H1 (cell line): Measurements from ENCODE around the gene KIDINS220. TPM values are rescaled to one million over a fixed set of nuclear protein-coding genes. Genes with fewer than 3 reads are reported as not detected.

Experiments
- CTCF ChIA-PET: fragments of 300-600 bp; sonication (Branson Sonifier 250); formaldehyde crosslinking; loops from one replicate; lab custom pipeline; 2021; ENCODE audit not compliant: partially characterized antibody; lab: Charles Lee
- POLR2A ChIA-PET: fragments of 300-600 bp; sonication (Branson Sonifier 250); formaldehyde crosslinking; loops from one replicate; lab custom pipeline; 2021; ENCODE audit warnings: inconsistent platforms; ENCODE audit not compliant: partially characterized antibody; lab: Charles Lee
- DNase-seq, 2 experiments: peaks; one replicate each; pipeline versions ENCODE4 v3.0.0 to v3.0.0-alpha.2; 2010 to 2022; ENCODE audit warnings: low spot score in 2 of 2, low read depth in 1 of 2, mixed read lengths in 1 of 2
- FAIRE-seq: peaks from 2 replicates; lab custom pipeline; 2011; peaks lifted over from hg19 to GRCh38; lab: Jason Lieb, UNC
- H2AFZ ChIP-seq: 2 replicates; pipeline ENCODE4 v1.8.1; 2012; ENCODE audit warnings: low read length, inconsistent platforms
- H2AK5ac ChIP-seq: 2 replicates; pipeline ENCODE4 v1.6.1; 2013; ENCODE audit warnings: low read depth, low read length
- H2BK120ac ChIP-seq: replicated peaks from 2 replicates; pipeline ENCODE3; 2013; ENCODE audit warnings: low read depth, low read length, inconsistent platforms
- H2BK12ac ChIP-seq: 2 replicates; pipeline ENCODE4 v1.6.1; 2013; ENCODE audit warnings: low read depth, low read length
- H2BK15ac ChIP-seq: 2 replicates; pipeline ENCODE4 v1.6.1; 2013; ENCODE audit warnings: low read length
- H2BK20ac ChIP-seq: 2 replicates; pipeline ENCODE4 v1.6.1; 2013; ENCODE audit warnings: low read length
- H2BK5ac ChIP-seq: 2 replicates; pipeline ENCODE4 v1.6.1; 2013; ENCODE audit warnings: low read depth, low read length
- H3K14ac ChIP-seq: 2 replicates; pipeline ENCODE4 v1.6.1; 2013; ENCODE audit warnings: inconsistent platforms; ENCODE audit not compliant: insufficient read length
- H3K18ac ChIP-seq: 2 replicates; pipeline ENCODE4 v1.6.1; 2013; ENCODE audit warnings: low read length; ENCODE audit errors: extremely low read depth
- H3K23ac ChIP-seq: 2 replicates; pipeline ENCODE4 v1.6.1; 2013; ENCODE audit warnings: inconsistent platforms; ENCODE audit not compliant: insufficient read length
- H3K23me2 ChIP-seq: 2 replicates; pipeline ENCODE4 v1.6.1; 2013; ENCODE audit warnings: low read depth, low read length
- H3K27ac ChIP-seq: 2 replicates; pipeline ENCODE4 v1.6.1; 2011; ENCODE audit warnings: low read depth, low read length, inconsistent platforms
- H3K27me3 ChIP-seq, 4 experiments: replicated peaks in 1 of 4; 1 replicate in 1 of 4; 2 replicates in 3 of 4; pipeline versions ENCODE4 v1.6.1 to v1.8.1; 2011 to 2013; ENCODE audit warnings: low read length in 3 of 4, mild to moderate bottlenecking in 3 of 4, inconsistent platforms in 2 of 4, mixed read lengths in 2 of 4, moderate library complexity in 1 of 4; ENCODE audit not compliant: control insufficient read depth in 3 of 4, insufficient read depth in 3 of 4; ENCODE audit errors: extremely low read depth in 1 of 4
- H3K36me3 ChIP-seq, 4 experiments: 2 replicates each; pipeline versions ENCODE4 v1.6.1 to v1.8.1; 2011 to 2013; ENCODE audit warnings: mild to moderate bottlenecking in 4 of 4, low read length in 3 of 4, moderate library complexity in 2 of 4, control low read depth in 1 of 4, inconsistent platforms in 1 of 4; ENCODE audit not compliant: insufficient read depth in 4 of 4, control insufficient read depth in 2 of 4
- H3K4ac ChIP-seq: replicated peaks from 2 replicates; pipeline ENCODE3; 2013; ENCODE audit warnings: low read length, low read depth, mixed read lengths, inconsistent platforms; ENCODE audit not compliant: insufficient read length
- H3K4me1 ChIP-seq, 4 experiments: replicated peaks in 1 of 4; 1 replicate in 1 of 4; 2 replicates in 3 of 4; pipeline versions ENCODE4 v1.6.1 to v1.8.1; 2011 to 2013; ENCODE audit warnings: low read length in 3 of 4, inconsistent platforms in 2 of 4, mixed read lengths in 1 of 4; ENCODE audit not compliant: insufficient read depth in 4 of 4, control insufficient read depth in 3 of 4
- H3K4me2 ChIP-seq, 2 experiments: 2 replicates each; pipeline versions ENCODE4 v1.6.1 to v1.8.1; 2011 to 2013; ENCODE audit warnings: low read depth in 2 of 2, low read length in 2 of 2, control low read depth in 1 of 2, inconsistent platforms in 1 of 2, mild to moderate bottlenecking in 1 of 2; ENCODE audit not compliant: insufficient read depth in 1 of 2
- H3K4me3 ChIP-seq, 4 experiments: fragments of 200-600, 300-600 bp in 1 of 4; sonication (generic), shearing (Covaris generic), sonication (Bioruptor Twin) in 1 of 4; 2 replicates each; pipeline versions ENCODE4 v1.5.1 to v1.8.1; 2011 to 2016; ENCODE audit warnings: low read length in 4 of 4, low read depth in 3 of 4, control low read depth in 2 of 4, inconsistent platforms in 2 of 4, mild to moderate bottlenecking in 2 of 4, mixed read lengths in 1 of 4, moderate library complexity in 1 of 4; ENCODE audit not compliant: insufficient read depth in 2 of 4; ENCODE audit errors: extremely low read depth in 1 of 4
- H3K56ac ChIP-seq: replicated peaks from 2 replicates; pipeline ENCODE3; 2013; ENCODE audit warnings: low read depth, mild to moderate bottlenecking, mixed read lengths, low read length, inconsistent platforms; ENCODE audit not compliant: insufficient read length
- H3K79me1 ChIP-seq: 2 replicates; pipeline ENCODE4 v1.6.1; 2013; ENCODE audit warnings: low read depth, low read length, control low read depth
- H3K79me2 ChIP-seq, 2 experiments: 2 replicates each; pipeline versions ENCODE4 v1.6.1 to v1.8.1; 2012 to 2013; ENCODE audit warnings: low read length in 2 of 2, mild to moderate bottlenecking in 2 of 2, inconsistent platforms in 1 of 2; ENCODE audit not compliant: insufficient read depth in 2 of 2, control insufficient read depth in 1 of 2
- H3K9ac ChIP-seq, 4 experiments: replicated peaks in 1 of 4; 1 replicate in 1 of 4; 2 replicates in 3 of 4; pipeline versions ENCODE4 v1.6.1 to v1.8.1; 2011 to 2013; ENCODE audit warnings: low read depth in 3 of 4, low read length in 3 of 4, control low read depth in 2 of 4, mild to moderate bottlenecking in 2 of 4, moderate library complexity in 2 of 4, inconsistent platforms in 1 of 4; ENCODE audit errors: extremely low read depth in 1 of 4
- H3K9me3 ChIP-seq, 2 experiments: 2 replicates each; pipeline versions ENCODE4 v1.6.1 to v1.8.1; 2012 to 2013; ENCODE audit warnings: mild to moderate bottlenecking in 2 of 2, moderate library complexity in 2 of 2, control low read depth in 1 of 2, inconsistent platforms in 1 of 2, low read depth in 1 of 2, low read length in 1 of 2, mixed read lengths in 1 of 2; ENCODE audit not compliant: insufficient read depth in 2 of 2
- H4K20me1 ChIP-seq, 2 experiments: replicated peaks in 1 of 2; 2 replicates each; pipeline versions ENCODE3 to v1.8.1; 2011 to 2013; ENCODE audit warnings: inconsistent platforms in 2 of 2, low read length in 2 of 2, mild to moderate bottlenecking in 1 of 2; ENCODE audit not compliant: insufficient read depth in 2 of 2, control insufficient read depth in 1 of 2
- H4K5ac ChIP-seq: 2 replicates; pipeline ENCODE4 v1.6.1; 2013; ENCODE audit warnings: low read length, low read depth, mixed read lengths, inconsistent platforms; ENCODE audit not compliant: insufficient read length
- H4K8ac ChIP-seq: 2 replicates; pipeline ENCODE4 v1.8.0; 2013; ENCODE audit warnings: mild to moderate bottlenecking, moderate library complexity, low read length, inconsistent platforms; ENCODE audit not compliant: insufficient read depth; ENCODE audit errors: extremely low read depth
- H4K91ac ChIP-seq: replicated peaks from 2 replicates; pipeline ENCODE3; 2013; ENCODE audit warnings: low read length, mixed read lengths, inconsistent platforms; ENCODE audit not compliant: insufficient read length
- POU5F1 ChIP-seq: IDR thresholded peaks from 2 replicates; pipeline ENCODE4 v1.6.1; 2011; ENCODE audit warnings: low read depth, mild to moderate bottlenecking, low read length, moderate library complexity
- WGBS, 2 experiments: shearing (Covaris generic) in 1 of 2; methylation state at CpG; one replicate each; pipeline versions ENCODE4 v1.1.6 to v1.1.7; 2013 to 2015; ENCODE audit warnings: low lambda C conversion rate in 2 of 2, mixed read lengths in 2 of 2, inconsistent platforms in 1 of 2, low coverage in 1 of 2, missing lambda C conversion rate in 1 of 2; ENCODE audit not compliant: insufficient replicate concordance in 2 of 2, insufficient coverage in 1 of 2, insufficient read length in 1 of 2; ENCODE audit errors: extremely low coverage in 1 of 2, missing lambda C conversion rate in 1 of 2; 5-methylcytosine and 5-hydroxymethylcytosine counted together
- polyA plus RNA-seq, 7 experiments: library from polyadenylated mRNA; depleted of rRNA in 3 of 7; stranded (reverse) in 5 of 7; unstranded in 2 of 7; fragments of >200 nt in 5 of 7; fragments of 200-250 nt in 2 of 7; gene quantifications; 1 replicate in 5 of 7; 2 replicates in 1 of 7; 4 replicates in 1 of 7; pipeline versions ENCODE4 v1.2.1 to v1.2.3, GENCODE V29; 2011 to 2013; ENCODE audit warnings: missing spikeins in 2 of 7, mixed read lengths in 2 of 7
- total RNA-seq: library from RNA; stranded (reverse); fragmentation: NEBNext Ultra II Directional; extraction: Animal tissue kit (Norgen Biotek cat#: 25700); gene quantifications from 2 replicates; pipeline ENCODE4 v1.2.1, GENCODE V29; 2021

The KIDINS220 gene
- total and polyA plus RNA-seq, 2 of the 8 experiments (the other 6 are each of a cell fraction or from before 2014, with no cell fraction given): 21.2 to 27.1 TPM

DNA sequence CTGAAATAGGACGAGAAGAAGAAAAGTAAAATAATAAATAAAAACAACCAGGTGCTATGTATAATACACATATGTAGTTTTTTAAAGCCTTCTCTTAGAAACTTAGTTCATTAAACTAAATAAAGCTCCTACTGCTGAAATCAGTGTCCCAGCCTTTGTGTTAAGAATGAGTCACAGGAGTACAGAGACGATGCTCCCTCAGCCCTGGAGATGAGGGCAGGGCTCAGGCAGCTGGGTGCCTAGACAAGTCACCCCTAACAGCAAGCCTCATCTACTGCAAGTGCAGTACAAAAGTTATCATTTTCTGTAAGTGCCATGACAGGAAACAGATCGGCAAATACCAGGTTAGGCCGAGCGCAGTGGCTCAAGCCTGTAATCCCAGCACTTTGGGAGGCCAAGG is 18.2 kb downstream of the KIDINS220 start:
- no peaks in the 10 kb centered on the region; a peak in 1 of 8 replicates for H3K36me3 ChIP-seq

More for the DNA sequence above, 18.2 kb downstream of the KIDINS220 start:
- Histone ChIP-seq H2BK20ac (no peak overlapping the region), H2AFZ (no peak overlapping the region), H3K56ac (no peak overlapping the region), H3K4me1 (no peaks in the 10 kb centered on the region), H3K9me3 (no peaks in the 10 kb centered on the region), H3K4me3 (no peak overlapping the region), H3K4ac (no peak overlapping the region), H3K27ac (no peak overlapping the region), H2BK5ac (no peak overlapping the region), H3K79me2 (no peaks in the 10 kb centered on the region), H3K79me1 (no peaks in the 10 kb centered on the region), H2BK15ac (no peak overlapping the region), H3K23me2 (no peaks in the 10 kb centered on the region), H2BK12ac (no peak overlapping the region), H3K27me3 (no peaks in the 10 kb centered on the region), H3K4me2 (no peak overlapping the region), H4K8ac (no peak overlapping the region), H2AK5ac (no peak overlapping the region), H3K9ac (no peak overlapping the region), H3K23ac (no peak overlapping the region), H4K5ac (no peak overlapping the region), H3K14ac (no peak overlapping the region), H2BK120ac (no peak overlapping the region), H4K91ac (no peak overlapping the region), H3K18ac (no peak overlapping the region), H4K20me1 (no peaks in the 10 kb centered on the region)
- no peak for FAIRE-seq
- ChIA-PET CTCF (no interaction called here), POLR2A (no interaction called here)
- no peak for DNase-seq
- 92% methylated on average over 5 of the region's 5 CpGs; no CpG with 5 or more reads in 1 of the 2 experiments for WGBS, 2 experiments
- TF ChIP-seq POU5F1: no peak
